WTC11 (cell line): Measurements from ENCODE around the gene HMGCS1. TPM values are rescaled to one million over a fixed set of nuclear protein-coding genes. Genes with fewer than 3 reads are reported as not detected.
A peak's percentile ranks its signal among the peaks of the same experiment; 100 is the strongest.

Source experiments
- ATAC-seq: fragments of 200-7000 bp; cut with Tn5 transposase; 2 replicates; pipeline ENCODE4 v1.10.0; 2021; ENCODE audit warnings: mild to moderate bottlenecking, moderate library complexity
- CTCF ChIA-PET: fragments of 300-600 bp; sonication (Branson Sonifier 250); formaldehyde crosslinking; loops from one replicate; lab custom pipeline; 2021; ENCODE audit warnings: antibody characterized with exemption; lab: Charles Lee
- POLR2A ChIA-PET: fragments of 350-600 bp; sonication (Branson Sonifier 250); formaldehyde crosslinking; loops from one replicate; lab custom pipeline; 2021; ENCODE audit warnings: antibody characterized with exemption; lab: Charles Lee
- DNase-seq: peaks from one replicate; pipeline ENCODE4 v3.0.0; 2021; ENCODE audit warnings: low spot score
- H3K27ac Mint-ChIP-seq: 2 replicates; pipeline ENCODE4 v1.8.0; 2021; ENCODE audit warnings: mixed read lengths
- H3K27me3 Mint-ChIP-seq: 2 replicates; pipeline ENCODE4 v1.8.0; 2021; ENCODE audit warnings: low read depth, mild to moderate bottlenecking, moderate library complexity, mixed read lengths
- H3K36me3 Mint-ChIP-seq: 2 replicates; pipeline ENCODE4 v1.8.0; 2021; ENCODE audit warnings: mixed read lengths
- H3K4me1 Mint-ChIP-seq: 2 replicates; pipeline ENCODE4 v1.8.0; 2022; ENCODE audit warnings: mixed read lengths
- H3K4me3 Mint-ChIP-seq: 2 replicates; pipeline ENCODE4 v1.8.0; 2021; ENCODE audit warnings: mild to moderate bottlenecking, moderate library complexity, mixed read lengths
- H3K9me3 Mint-ChIP-seq: 2 replicates; pipeline ENCODE4 v1.8.0; 2021; ENCODE audit warnings: mixed read lengths
- ARID4B ChIP-seq: sonication (generic); formaldehyde crosslinking; IDR thresholded peaks from 2 replicates; pipeline ENCODE4 v1.8.0; 2023; ENCODE audit warnings: missing genetic modification reagents, mild to moderate bottlenecking, borderline replicate concordance
- ATF3 ChIP-seq: sonication (generic); formaldehyde crosslinking; conservative IDR thresholded peaks from 2 replicates; pipeline ENCODE4 v1.8.1; 2022; ENCODE audit warnings: mild to moderate bottlenecking, missing genetic modification reagents
- ATF6 ChIP-seq: sonication (generic); formaldehyde crosslinking; IDR thresholded peaks from 2 replicates; pipeline ENCODE4 v1.8.1; 2023; ENCODE audit warnings: mild to moderate bottlenecking, missing genetic modification reagents
- CDX4 ChIP-seq: fragments of 250-450 bp; sonication (Bioruptor Pico); IDR thresholded peaks from 2 replicates; pipeline ENCODE4 v1.9.0; 2021; ENCODE audit warnings: moderate library complexity, mild to moderate bottlenecking, inconsistent platforms, borderline replicate concordance
- CREB1 ChIP-seq: sonication (generic); formaldehyde crosslinking; IDR thresholded peaks from 2 replicates; pipeline ENCODE4 v1.8.0; 2023; ENCODE audit warnings: mild to moderate bottlenecking, missing genetic modification reagents
- CTCF ChIP-seq: fragments of 200-600 bp; IDR thresholded peaks from 2 replicates; pipeline ENCODE4 v1.8.0; 2022; ENCODE audit warnings: antibody characterized with exemption
- E2F1 ChIP-seq: sonication (generic); formaldehyde crosslinking; IDR thresholded peaks from 2 replicates; pipeline ENCODE4 v1.8.0; 2022; ENCODE audit warnings: mild to moderate bottlenecking, missing genetic modification reagents
- E2F5 ChIP-seq: sonication (generic); formaldehyde crosslinking; IDR thresholded peaks from 2 replicates; pipeline ENCODE4 v1.8.1; 2022; ENCODE audit warnings: mild to moderate bottlenecking, moderate library complexity, missing genetic modification reagents
- ELF4 ChIP-seq: sonication (generic); formaldehyde crosslinking; IDR thresholded peaks from 2 replicates; pipeline ENCODE4 v1.8.1; 2022; ENCODE audit warnings: low read depth, mild to moderate bottlenecking, moderate library complexity, missing genetic modification reagents
- ETV6 ChIP-seq: sonication (generic); formaldehyde crosslinking; IDR thresholded peaks from 2 replicates; pipeline ENCODE4 v1.8.1; 2022; ENCODE audit warnings: mild to moderate bottlenecking, missing genetic modification reagents
- FOXP1 ChIP-seq: sonication (generic); formaldehyde crosslinking; IDR thresholded peaks from 2 replicates; pipeline ENCODE4 v1.8.0; 2022; ENCODE audit warnings: missing genetic modification reagents, mild to moderate bottlenecking, moderate library complexity, borderline replicate concordance
- FOXP4 ChIP-seq: sonication (generic); formaldehyde crosslinking; IDR thresholded peaks from 2 replicates; pipeline ENCODE4 v1.8.0; 2022; ENCODE audit warnings: mild to moderate bottlenecking, missing genetic modification reagents
- MLX ChIP-seq: sonication (generic); formaldehyde crosslinking; IDR thresholded peaks from 2 replicates; pipeline ENCODE4 v1.8.1; 2023; ENCODE audit warnings: mild to moderate bottlenecking, missing genetic modification reagents, moderate library complexity
- MXD4 ChIP-seq: fragments of 250-450 bp; sonication (Bioruptor Pico); IDR thresholded peaks from 2 replicates; pipeline ENCODE4 v1.8.0; 2021; ENCODE audit warnings: mild to moderate bottlenecking, moderate library complexity, borderline replicate concordance
- NFATC4 ChIP-seq: fragments of 250-450 bp; sonication (Bioruptor Pico); IDR thresholded peaks from 2 replicates; pipeline ENCODE4 v1.9.0; 2021; ENCODE audit warnings: mild to moderate bottlenecking
- NFYB ChIP-seq: sonication (generic); formaldehyde crosslinking; conservative IDR thresholded peaks from 2 replicates; pipeline ENCODE4 v1.8.0; 2022; ENCODE audit warnings: low read depth, missing genetic modification reagents
- TEAD1 ChIP-seq: sonication (generic); formaldehyde crosslinking; IDR thresholded peaks from 2 replicates; pipeline ENCODE4 v1.8.0; 2022; ENCODE audit warnings: mild to moderate bottlenecking, missing genetic modification reagents
- ZNF263 ChIP-seq: sonication (generic); formaldehyde crosslinking; IDR thresholded peaks from 2 replicates; pipeline ENCODE4 v1.8.1; 2022; ENCODE audit warnings: low read depth, mild to moderate bottlenecking, moderate library complexity, missing genetic modification reagents
- ZNF416 ChIP-seq: fragments of 250-450 bp; sonication (Bioruptor Pico); IDR thresholded peaks from 2 replicates; pipeline ENCODE4 v1.9.0; 2021; ENCODE audit warnings: mild to moderate bottlenecking, inconsistent platforms
- total RNA-seq: library from RNA; stranded (reverse); gene quantifications from 3 replicates; pipeline ENCODE4 v1.2.3, GENCODE V29; 2021

The HMGCS1 gene
- total RNA-seq, 1 experiment from 2014 or later: 199 TPM

GRCh38 chr5:43315682-43316081 lies 2.5 kb upstream of the HMGCS1 start (continued):
- TF ChIP-seq E2F5 (no peak), ZNF416 (CRISPR knock-in tag) (no peak), NFYB (CRISPR knock-in tag) (no peak)

GRCh38 chr5:43315263-43315662 lies 2.1 kb upstream of the HMGCS1 start:
- Mint-ChIP-seq H3K4me1 (peaks cover 31% of the 10 kb centered on the region), H3K27ac (no peak overlapping the region)
- CTCF ChIA-PET: no interaction called here
- no peak for DNase-seq
- TF ChIP-seq ARID4B (CRISPR knock-in tag) (no peak), E2F1 (CRISPR knock-in tag) (no peak), NFATC4 (CRISPR knock-in tag) (no peak), ZNF263 (CRISPR knock-in tag) (no peak)
- TF ChIP-seq, all 79 proteins: peak for 0
- peaks cover 16% of the 10 kb centered on the region for H3K9me3 Mint-ChIP-seq
- H3K36me3 Mint-ChIP-seq: peaks cover 10% of the 10 kb centered on the region
- H3K4me3 Mint-ChIP-seq: no peak overlapping the region
- no peak for ATAC-seq
- POLR2A ChIA-PET: no interaction called here
- H3K27me3 Mint-ChIP-seq: peaks cover 3% of the 10 kb centered on the region; the same call in 1 of the 2 replicates

GRCh38 chr5:43314724-43315123 lies 1.5 kb upstream of the HMGCS1 start:
- Mint-ChIP-seq H3K9me3 (peaks cover 16% of the 10 kb centered on the region), H3K27me3 (peaks cover 3% of the 10 kb centered on the region; the same call in 1 of the 2 replicates), H3K36me3 (peaks cover 10% of the 10 kb centered on the region), H3K4me1 (peaks cover 37% of the 10 kb centered on the region), H3K27ac (peak overlapping the region; percentile 99), H3K4me3 (no peak overlapping the region)
- ATAC-seq (no peak), DNase-seq (no peak)
- ChIA-PET CTCF (interaction anchor here (1.9 to 3.0 kb wide), 3 partner anchors 75 to 208 kb away, joined by 10 to 31 read pairs (median 24); partner anchors contain the start of gene TMEM267), POLR2A (no interaction called here)
- TF ChIP-seq ETV6 (CRISPR knock-in tag): no peak
- TF ChIP-seq CDX4 (CRISPR knock-in tag): no peak
- TF ChIP-seq ATF6 (CRISPR knock-in tag): no peak
- no peak for TF ChIP-seq ELF4 (CRISPR knock-in tag)
- TF ChIP-seq MLX (CRISPR knock-in tag): no peak
- TF ChIP-seq TEAD1: no peak
- TF ChIP-seq FOXP1: no peak
- TF ChIP-seq MXD4 (CRISPR knock-in tag): no peak
- TF ChIP-seq ATF3: no peak
- no peak for TF ChIP-seq FOXP4 (CRISPR knock-in tag)
- no peak for TF ChIP-seq CREB1
- TF ChIP-seq CTCF: no peak
